NB4 (cell line): ENCODE results near the gene IL25.
"Not testable (repeated sequence)": the region's sequence is repeated elsewhere in the genome, so short reads cannot be mapped to it uniquely, and the experiment has no call there.

Source experiments
- DNase-seq: peaks from one replicate; pipeline ENCODE4 v3.0.0; 2010; ENCODE audit warnings: low read depth
- H3K4me3 ChIP-seq: one replicate; pipeline ENCODE4 v1.5.1; 2011; ENCODE audit warnings: mild to moderate bottlenecking, low read depth, low read length, moderate library complexity
- CTCF ChIP-seq: IDR thresholded peaks from one replicate; pipeline ENCODE4 v1.5.1; 2012; ENCODE audit warnings: low read depth, low read length
- MAX ChIP-seq: IDR thresholded peaks from 2 replicates; pipeline ENCODE4 v1.6.1; 2011; ENCODE audit warnings: low read depth, low read length
- MYC ChIP-seq: IDR thresholded peaks from 2 replicates; pipeline ENCODE4 v1.6.1; 2011; ENCODE audit warnings: low read depth, low read length
- POLR2A ChIP-seq: IDR thresholded peaks from 2 replicates; pipeline ENCODE4 v1.6.1; 2011; ENCODE audit warnings: mild to moderate bottlenecking; ENCODE audit not compliant: insufficient read length; ENCODE audit errors: extremely low read depth

The IL25 gene

GRCh38 chr14:23382731-23383440, 10.3 kb downstream of the IL25 start:
- no peak for TF ChIP-seq POLR2A
- no peak for TF ChIP-seq CTCF
- TF ChIP-seq MYC, result no peak
- TF ChIP-seq MAX, result no peak
- H3K4me3 ChIP-seq, result no peak overlapping the region
- no peak for DNase-seq

GRCh38 chr14:23384364-23385080, 11.9 kb downstream of the IL25 start:
- TF ChIP-seq POLR2A (no peak), MAX (no peak), MYC (no peak), CTCF (no peak)
- H3K4me3 ChIP-seq, result no peak overlapping the region
- no peak for DNase-seq

GRCh38 chr14:23385244-23385641, 12.6 kb downstream of the IL25 start:
- no peak for DNase-seq
- no peak overlapping the region for H3K4me3 ChIP-seq
- TF ChIP-seq MYC (no peak), CTCF (no peak), MAX (no peak), POLR2A (no peak)

- DNase-seq, result no peak
- no peak overlapping the region for H3K4me3 ChIP-seq
- TF ChIP-seq POLR2A (no peak), MAX (no peak), CTCF (no peak), MYC (no peak)
Observed at GRCh38 chr14:23385642-23386265, 13.1 kb downstream of the IL25 start.

GRCh38 chr14:23386266-23386657, 13.7 kb downstream of the IL25 start:
- not testable (repeated sequence) for H3K4me3 ChIP-seq, DNase-seq

- TF ChIP-seq CTCF, result no peak
- TF ChIP-seq POLR2A, result no peak
- no peak for TF ChIP-seq MAX
- TF ChIP-seq MYC, result no peak
- no peak overlapping the region for H3K4me3 ChIP-seq
- DNase-seq, result no peak
Observed at GRCh38 chr14:23386999-23387398, 14.4 kb downstream of the IL25 start.
